Astrocyte (in vitro differentiated cells and primary cell): Measurements from ENCODE around the gene DNASE2. TPM values are rescaled to one million over a fixed set of nuclear protein-coding genes. Genes with fewer than 3 reads are reported as not detected.
"Not testable (repeated sequence)": the region's sequence is repeated elsewhere in the genome, so short reads cannot be mapped to it uniquely, and the experiment has no call there.

ENCODE experiments used
- DNase-seq: peaks from one replicate; pipeline ENCODE4 v3.0.0-alpha.2; 2010; ENCODE audit warnings: low read depth
- FAIRE-seq: peaks from 2 replicates; lab custom pipeline; 2011; peaks lifted over from hg19 to GRCh38; lab: Jason Lieb, UNC
- H2AFZ ChIP-seq: 2 replicates; pipeline ENCODE4 v1.6.0; 2012; ENCODE audit warnings: low read depth, low read length, inconsistent platforms
- H3K27ac ChIP-seq: 2 replicates; pipeline ENCODE4 v1.5.1; 2011; ENCODE audit warnings: low read depth, low read length, inconsistent platforms
- H3K27me3 ChIP-seq: 2 replicates; pipeline ENCODE4 v1.6.0; 2011; ENCODE audit warnings: low read length, inconsistent platforms; ENCODE audit not compliant: insufficient read depth
- H3K36me3 ChIP-seq: 2 replicates; pipeline ENCODE4 v1.5.1; 2011; ENCODE audit warnings: low read length, inconsistent platforms; ENCODE audit not compliant: insufficient read depth
- H3K4me1 ChIP-seq: 2 replicates; pipeline ENCODE4 v1.5.1; 2011; ENCODE audit warnings: low read length, inconsistent platforms; ENCODE audit not compliant: insufficient read depth
- H3K4me2 ChIP-seq: 2 replicates; pipeline ENCODE4 v1.6.0; 2012; ENCODE audit warnings: low read length, inconsistent platforms
- H3K4me3 ChIP-seq: 2 replicates; pipeline ENCODE4 v1.5.1; 2011; ENCODE audit warnings: low read depth, mild to moderate bottlenecking, low read length, inconsistent platforms; ENCODE audit not compliant: insufficient read depth
- H3K79me2 ChIP-seq: 2 replicates; pipeline ENCODE4 v1.6.0; 2012; ENCODE audit warnings: mild to moderate bottlenecking, low read length, inconsistent platforms; ENCODE audit not compliant: insufficient read depth
- H3K9ac ChIP-seq: 2 replicates; pipeline ENCODE4 v1.6.0; 2012; ENCODE audit warnings: mild to moderate bottlenecking, low read length, inconsistent platforms
- H3K9me3 ChIP-seq: 2 replicates; pipeline ENCODE4 v1.5.1; 2012; ENCODE audit warnings: low read depth, mild to moderate bottlenecking, low read length, inconsistent platforms; ENCODE audit not compliant: insufficient read depth
- H4K20me1 ChIP-seq: 2 replicates; pipeline ENCODE4 v1.6.0; 2012; ENCODE audit warnings: low read length, inconsistent platforms; ENCODE audit not compliant: insufficient read depth
- H3K27ac Mint-ChIP-seq: one replicate; pipeline ENCODE4 v1.8.0; 2021; ENCODE audit warnings: mild to moderate bottlenecking, mixed read lengths; ENCODE audit not compliant: unreplicated experiment
- H3K27me3 Mint-ChIP-seq: one replicate; pipeline ENCODE4 v1.8.0; 2021; ENCODE audit warnings: low read depth, mixed read lengths; ENCODE audit not compliant: unreplicated experiment
- H3K36me3 Mint-ChIP-seq: one replicate; pipeline ENCODE4 v1.8.0; 2021; ENCODE audit warnings: low read depth, mixed read lengths; ENCODE audit not compliant: unreplicated experiment
- H3K4me1 Mint-ChIP-seq: one replicate; pipeline ENCODE4 v1.8.0; 2021; ENCODE audit warnings: low read depth, mixed read lengths; ENCODE audit not compliant: unreplicated experiment
- H3K4me3 Mint-ChIP-seq: one replicate; pipeline ENCODE4 v1.8.0; 2021; ENCODE audit warnings: mild to moderate bottlenecking, moderate library complexity, mixed read lengths; ENCODE audit not compliant: unreplicated experiment
- H3K9me3 Mint-ChIP-seq: one replicate; pipeline ENCODE4 v1.8.0; 2021; ENCODE audit warnings: mild to moderate bottlenecking, mixed read lengths; ENCODE audit not compliant: unreplicated experiment
- EZH2 ChIP-seq: IDR thresholded peaks from 2 replicates; pipeline ENCODE4 v1.6.1; 2012; ENCODE audit warnings: mild to moderate bottlenecking, low read length, inconsistent platforms; ENCODE audit not compliant: insufficient read depth
- total RNA-seq: library from RNA; stranded (reverse); gene quantifications from 2 replicates; pipeline ENCODE4 v1.2.1, GENCODE V29; 2021
- TF ChIP-seq, protein P1 (sequence below): IDR thresholded peaks from 2 replicates; pipeline ENCODE4 v1.5.1; 2011; ENCODE audit warnings: low read depth, mild to moderate bottlenecking, inconsistent platforms, low read length, moderate library complexity; ENCODE audit not compliant: insufficient read depth

The DNASE2 gene
- total RNA-seq, 1 donor from 2014 or later = 33.1 TPM

DNA sequence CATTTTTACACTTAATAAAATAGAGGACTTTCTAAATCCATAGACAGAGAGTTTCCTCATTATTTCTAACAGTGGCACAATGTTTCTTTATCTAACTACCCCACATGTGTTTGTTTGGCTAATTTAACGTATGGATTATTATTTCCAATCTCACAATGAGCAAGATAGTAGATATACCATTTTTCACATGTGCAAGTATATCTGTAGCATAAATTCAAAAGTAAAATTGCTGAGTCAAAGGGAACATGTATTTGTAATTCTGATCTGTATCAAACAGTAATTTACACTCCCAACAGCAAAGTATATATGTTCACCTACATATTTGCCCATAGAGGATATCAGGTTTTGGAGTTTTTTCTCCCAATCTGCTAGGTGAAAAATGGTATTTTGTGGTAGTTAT, 24.6 kb downstream of the DNASE2 start:
- Histone ChIP-seq H4K20me1 (no peaks in the 10 kb centered on the region), H3K27ac (no peak overlapping the region), H3K9me3 (no peaks in the 10 kb centered on the region), H3K4me1 (no peaks in the 10 kb centered on the region), H3K4me2 (no peak overlapping the region), H3K9ac (no peak overlapping the region), H3K36me3 (no peaks in the 10 kb centered on the region), H3K4me3 (no peak overlapping the region), H3K27me3 (no peaks in the 10 kb centered on the region), H2AFZ (no peak overlapping the region), H3K79me2 (no peaks in the 10 kb centered on the region)
- Mint-ChIP-seq H3K4me3 (no peak overlapping the region), H3K27me3 (no peaks in the 10 kb centered on the region), H3K4me1 (no peaks in the 10 kb centered on the region), H3K9me3 (no peaks in the 10 kb centered on the region), H3K27ac (no peak overlapping the region), H3K36me3 (peaks cover 4% of the 10 kb centered on the region)
- TF ChIP-seq EZH2 = no peak
- TF ChIP-seq, protein P1, sequence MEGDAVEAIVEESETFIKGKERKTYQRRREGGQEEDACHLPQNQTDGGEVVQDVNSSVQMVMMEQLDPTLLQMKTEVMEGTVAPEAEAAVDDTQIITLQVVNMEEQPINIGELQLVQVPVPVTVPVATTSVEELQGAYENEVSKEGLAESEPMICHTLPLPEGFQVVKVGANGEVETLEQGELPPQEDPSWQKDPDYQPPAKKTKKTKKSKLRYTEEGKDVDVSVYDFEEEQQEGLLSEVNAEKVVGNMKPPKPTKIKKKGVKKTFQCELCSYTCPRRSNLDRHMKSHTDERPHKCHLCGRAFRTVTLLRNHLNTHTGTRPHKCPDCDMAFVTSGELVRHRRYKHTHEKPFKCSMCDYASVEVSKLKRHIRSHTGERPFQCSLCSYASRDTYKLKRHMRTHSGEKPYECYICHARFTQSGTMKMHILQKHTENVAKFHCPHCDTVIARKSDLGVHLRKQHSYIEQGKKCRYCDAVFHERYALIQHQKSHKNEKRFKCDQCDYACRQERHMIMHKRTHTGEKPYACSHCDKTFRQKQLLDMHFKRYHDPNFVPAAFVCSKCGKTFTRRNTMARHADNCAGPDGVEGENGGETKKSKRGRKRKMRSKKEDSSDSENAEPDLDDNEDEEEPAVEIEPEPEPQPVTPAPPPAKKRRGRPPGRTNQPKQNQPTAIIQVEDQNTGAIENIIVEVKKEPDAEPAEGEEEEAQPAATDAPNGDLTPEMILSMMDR = no peak
- FAIRE-seq = no peak
- no peak for DNase-seq

DNA sequence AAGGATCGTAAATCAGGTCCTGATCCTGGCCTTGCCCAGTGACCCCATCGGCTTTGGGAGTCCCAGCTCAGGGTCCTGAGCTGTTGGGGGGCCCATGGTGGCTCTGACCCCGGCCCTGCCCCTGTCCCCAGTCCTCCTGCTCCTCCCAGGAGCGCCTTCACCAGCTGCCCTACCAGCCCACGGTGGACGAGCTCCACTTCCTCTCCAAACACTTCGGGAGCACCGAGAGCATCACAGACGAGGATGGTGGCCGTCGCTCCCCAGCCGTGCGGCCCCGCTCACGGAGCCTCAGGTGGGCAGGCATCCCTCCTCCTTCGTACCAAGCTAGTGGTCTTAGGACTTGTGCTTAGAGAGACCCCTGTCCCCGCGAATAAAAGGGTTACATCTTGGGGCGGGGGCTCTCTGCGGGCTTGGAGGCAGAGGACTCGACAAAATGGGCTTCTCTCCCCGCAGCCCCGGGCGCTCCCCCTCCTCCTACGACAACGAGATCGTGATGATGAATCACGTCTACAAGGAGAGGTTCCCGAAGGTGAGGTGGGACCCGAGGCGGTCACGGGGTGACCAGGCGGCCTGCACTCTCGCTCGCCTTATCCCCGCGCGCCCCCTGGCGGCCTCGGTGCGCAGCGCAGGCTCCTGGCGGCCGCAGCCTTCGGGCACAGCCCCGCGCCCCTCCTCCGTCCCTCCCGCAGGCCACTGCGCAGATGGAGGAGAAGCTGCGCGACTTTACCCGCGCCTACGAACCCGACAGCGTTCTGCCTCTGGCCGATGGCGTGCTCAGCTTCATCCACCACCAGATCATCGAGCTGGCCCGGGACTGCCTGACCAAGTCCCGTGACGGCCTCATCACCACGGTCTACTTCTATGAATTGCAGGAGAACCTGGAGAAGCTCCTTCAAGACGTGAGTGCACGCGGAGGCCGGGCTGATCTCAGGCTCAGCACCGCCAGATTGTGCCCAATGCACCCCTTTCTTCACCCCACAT, 33.8 kb downstream of the DNASE2 start:
- FAIRE-seq (no peak), DNase-seq (peak; percentile 48)
- TF ChIP-seq EZH2 = no peak
- TF ChIP-seq, protein P1 = peak; percentile 76
- Histone ChIP-seq H3K36me3 (no peaks in the 10 kb centered on the region), H3K4me1 (peaks cover 8% of the 10 kb centered on the region), H3K9ac (no peak overlapping the region), H2AFZ (peak overlapping the region; percentile 92), H3K9me3 (no peaks in the 10 kb centered on the region), H3K27ac (no peak overlapping the region), H3K4me3 (peak overlapping the region; percentile 13), H4K20me1 (no peaks in the 10 kb centered on the region), H3K4me2 (peak overlapping the region; percentile 81), H3K27me3 (peaks cover 4% of the 10 kb centered on the region), H3K79me2 (no peaks in the 10 kb centered on the region)
- Mint-ChIP-seq H3K27ac (no peak overlapping the region), H3K4me1 (no peaks in the 10 kb centered on the region), H3K36me3 (no peaks in the 10 kb centered on the region), H3K27me3 (no peaks in the 10 kb centered on the region), H3K9me3 (no peaks in the 10 kb centered on the region), H3K4me3 (no peak overlapping the region)

DNA sequence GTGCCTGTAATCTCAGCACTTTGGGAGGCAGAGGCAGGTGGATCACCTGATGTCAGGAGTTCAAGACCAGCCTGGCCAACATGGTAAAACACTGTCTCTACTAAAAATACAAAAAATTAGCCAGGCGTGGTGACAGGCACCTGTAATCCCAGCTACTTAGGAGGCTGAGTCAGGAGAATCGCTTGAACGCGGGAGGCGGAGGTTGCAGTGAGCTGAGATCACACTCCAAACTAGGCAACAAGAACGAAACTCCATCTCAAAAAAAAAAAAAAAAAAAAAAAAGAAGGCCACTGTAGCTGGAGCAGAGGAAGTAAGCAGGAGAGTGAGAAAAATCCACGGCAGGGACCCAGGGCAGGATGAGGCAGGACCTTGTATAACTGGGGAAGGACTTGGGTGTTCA, 34.6 kb downstream of the DNASE2 start:
- H3K27ac ChIP-seq, H3K36me3 ChIP-seq, H3K79me2 ChIP-seq, H3K27me3 ChIP-seq, H3K4me2 ChIP-seq, H2AFZ ChIP-seq, H3K4me1 ChIP-seq, H3K27me3 Mint-ChIP-seq, H3K36me3 Mint-ChIP-seq, H3K9me3 Mint-ChIP-seq, H3K4me3 ChIP-seq, H3K9ac ChIP-seq, H3K27ac Mint-ChIP-seq, DNase-seq, H3K9me3 ChIP-seq, H3K4me1 Mint-ChIP-seq, H4K20me1 ChIP-seq, FAIRE-seq, H3K4me3 Mint-ChIP-seq: not testable (repeated sequence)
